HepG2 (cell line): ENCODE measurements around the gene NAV1. TPM values are rescaled to one million over a fixed set of nuclear protein-coding genes. Genes with fewer than 3 reads are reported as not detected.

Source experiments
- FOXP1 ChIP-seq, 2 experiments: fragments of 450-650 bp in 1 of 2; IDR thresholded peaks; 2 replicates each; pipeline ENCODE4 v1.6.1; 2017 to 2018; ENCODE audit warnings: antibody characterized with exemption in 1 of 2
- HHEX ChIP-seq: IDR thresholded peaks from 2 replicates; pipeline ENCODE4 v1.6.1; 2016; ENCODE audit warnings: control low read depth
- MED13 ChIP-seq: sonication (generic); formaldehyde crosslinking; IDR thresholded peaks from 2 replicates; pipeline ENCODE4 v1.5.0; 2020; ENCODE audit warnings: missing genetic modification reagents
- MIER2 ChIP-seq: IDR thresholded peaks from 2 replicates; pipeline ENCODE4 v1.6.1; 2016; ENCODE audit warnings: missing biosample characterization, missing genetic modification reagents
- NCOR1 ChIP-seq: fragments of 200-600 bp; sonication (generic); IDR thresholded peaks from 2 replicates; pipeline ENCODE4 v1.7.0; 2017; ENCODE audit warnings: antibody characterized with exemption, low read length, borderline replicate concordance
- PBX2 ChIP-seq: IDR thresholded peaks from 2 replicates; pipeline ENCODE4 v1.6.1; 2016; ENCODE audit warnings: control low read depth
- SALL1 ChIP-seq: sonication (generic); formaldehyde crosslinking; IDR thresholded peaks from 2 replicates; pipeline ENCODE4 v1.8.0; 2022; ENCODE audit warnings: mild to moderate bottlenecking, missing genetic modification reagents
- SIN3A ChIP-seq: IDR thresholded peaks from 2 replicates; pipeline ENCODE4 v1.6.1; 2011; ENCODE audit warnings: low read depth, mild to moderate bottlenecking, control low read depth, low read length, borderline replicate concordance
- SOX13 ChIP-seq, 3 experiments: fragments of 450-650 bp in 1 of 3; sonication (generic) in 1 of 3; formaldehyde crosslinking in 1 of 3; IDR thresholded peaks in 2 of 3; conservative IDR thresholded peaks in 1 of 3; 2 replicates each; pipeline versions ENCODE4 v1.5.0 to v1.6.1; 2016 to 2020; ENCODE audit warnings: antibody characterized with exemption in 1 of 3, mild to moderate bottlenecking in 1 of 3, missing compliant biosample characterization in 1 of 3, missing genetic modification reagents in 1 of 3, moderate library complexity in 1 of 3
- TRAFD1 ChIP-seq: sonication (generic); formaldehyde crosslinking; IDR thresholded peaks from 2 replicates; pipeline ENCODE4 v1.5.1; 2020; ENCODE audit warnings: missing genetic modification reagents, mild to moderate bottlenecking, borderline replicate concordance
- U2AF1 ChIP-seq: fragments of 200-400 bp; formaldehyde crosslinking; optimal IDR thresholded peaks from 2 replicates; pipeline ENCODE3; 2017; ENCODE audit warnings: mild to moderate bottlenecking, low read depth, low read length
- ZBTB34 ChIP-seq: sonication (generic); formaldehyde crosslinking; IDR thresholded peaks from 2 replicates; pipeline ENCODE4 v1.8.0; 2022; ENCODE audit warnings: mild to moderate bottlenecking, missing genetic modification reagents
- ZBTB44 ChIP-seq: sonication (generic); formaldehyde crosslinking; IDR thresholded peaks from 2 replicates; pipeline ENCODE4 v1.4.0; 2020; ENCODE audit warnings: missing genetic modification reagents
- ZC3H13 ChIP-seq: sonication (generic); formaldehyde crosslinking; IDR thresholded peaks from 2 replicates; pipeline ENCODE4 v1.8.1; 2023; ENCODE audit warnings: mild to moderate bottlenecking, missing genetic modification reagents, moderate library complexity
- ZNF296 ChIP-seq: sonication (generic); formaldehyde crosslinking; conservative IDR thresholded peaks from 2 replicates; pipeline ENCODE4 v1.5.0; 2020; ENCODE audit warnings: mild to moderate bottlenecking, missing genetic modification reagents
- ZNF367 ChIP-seq: sonication (generic); formaldehyde crosslinking; IDR thresholded peaks from 2 replicates; pipeline ENCODE4 v1.4.0; 2020; ENCODE audit warnings: missing genetic modification reagents, borderline replicate concordance
- ZNF468 ChIP-seq: sonication (generic); formaldehyde crosslinking; IDR thresholded peaks from 2 replicates; pipeline ENCODE4 v1.8.0; 2022; ENCODE audit warnings: mild to moderate bottlenecking, moderate library complexity, missing genetic modification reagents
- ZNF607 ChIP-seq: sonication (generic); formaldehyde crosslinking; IDR thresholded peaks from 2 replicates; pipeline ENCODE4 v1.5.1; 2020; ENCODE audit warnings: missing genetic modification reagents, mild to moderate bottlenecking, borderline replicate concordance
- ZNF713 ChIP-seq: sonication (generic); formaldehyde crosslinking; IDR thresholded peaks from 2 replicates; pipeline ENCODE4 v1.4.0; 2020; ENCODE audit warnings: mild to moderate bottlenecking, missing genetic modification reagents
- ZNF816 ChIP-seq: sonication (generic); formaldehyde crosslinking; IDR thresholded peaks from 2 replicates; pipeline ENCODE4 v1.8.0; 2022; ENCODE audit warnings: missing genetic modification reagents, mild to moderate bottlenecking, borderline replicate concordance
- ZSCAN25 ChIP-seq: sonication (generic); formaldehyde crosslinking; IDR thresholded peaks from 2 replicates; pipeline ENCODE4 v1.8.0; 2022; ENCODE audit warnings: mild to moderate bottlenecking, missing genetic modification reagents
- ZSCAN5A ChIP-seq: sonication (generic); formaldehyde crosslinking; IDR thresholded peaks from 2 replicates; pipeline ENCODE4 v1.8.0; 2022; ENCODE audit warnings: mild to moderate bottlenecking, missing genetic modification reagents, borderline replicate concordance
- polyA plus RNA-seq, 8 experiments: library from polyadenylated mRNA; depleted of rRNA in 3 of 8; stranded (reverse) in 7 of 8; unstranded in 1 of 8; fragments of >200 nt; fragmentation: Illumina TruSeq in 4 of 8; extraction: Trizol in 4 of 8; gene quantifications; 2 replicates each; pipeline versions ENCODE4 v1.2.1 to v1.2.3, GENCODE V29; 2011 to 2016; ENCODE audit warnings: low read depth in 4 of 8, missing spikeins in 1 of 8, mixed read lengths in 1 of 8; ENCODE audit not compliant: insufficient read depth in 1 of 8
- total RNA-seq, 5 experiments: library from RNA; depleted of rRNA; stranded (reverse); fragments of >200 nt; fragmentation: Illumina TruSeq; extraction: Trizol; gene quantifications; 2 replicates each; pipeline ENCODE4 v1.2.3, GENCODE V29; 2016; ENCODE audit warnings: low read depth in 1 of 5

Gene NAV1
- total and polyA plus RNA-seq, 2 of the 13 experiments (the other 11 are each of a cell fraction or from before 2014, with no cell fraction given): not detected

- TF ChIP-seq ZNF816 (CRISPR knock-in tag): no peak
- no peak for TF ChIP-seq SIN3A
- TF ChIP-seq MED13 (CRISPR knock-in tag): no peak
- TF ChIP-seq U2AF1: no peak
- no peak; the same call in 1 of the 2 replicates for TF ChIP-seq ZNF296 (CRISPR knock-in tag)
- TF ChIP-seq SOX13 (IDR thresholded peaks at IDR 0.05): no peak
- 0 out of 4 replicates have a peak, but pooled peaks of 1 of the 2 experiments have one; percentile 12 for TF ChIP-seq SOX13 (CRISPR knock-in tag; conservative IDR thresholded peaks at IDR 0.05 in 1 of 2, IDR thresholded peaks at IDR 0.05 in 1 of 2)
- no peak for TF ChIP-seq FOXP1 (IDR thresholded peaks at IDR 0.05)
- no peak for TF ChIP-seq FOXP1 (CRISPR knock-in tag; IDR thresholded peaks at IDR 0.05)
- no peak for TF ChIP-seq ZNF713
- TF ChIP-seq ZBTB34 (CRISPR knock-in tag): no peak
- TF ChIP-seq ZSCAN5A (CRISPR knock-in tag): peak; percentile 79; the same call in 1 of the 2 replicates
- no peak for TF ChIP-seq ZNF468 (CRISPR knock-in tag)
- TF ChIP-seq ZNF367 (CRISPR knock-in tag): no peak
- peak; percentile 69 for TF ChIP-seq SALL1
- no peak for TF ChIP-seq ZSCAN25 (CRISPR knock-in tag)
- TF ChIP-seq TRAFD1: no peak
- peak; percentile 80 for TF ChIP-seq ZNF607 (CRISPR knock-in tag)
- no peak for TF ChIP-seq NCOR1
- no peak for TF ChIP-seq ZBTB44 (CRISPR knock-in tag)
- TF ChIP-seq HHEX (CRISPR knock-in tag): no peak
- no peak for TF ChIP-seq PBX2 (CRISPR knock-in tag)
- TF ChIP-seq MIER2 (CRISPR knock-in tag): no peak
- TF ChIP-seq ZC3H13: no peak
Measured at GRCh38 chr1:201506557-201507359, 32.2 kb upstream of the NAV1 start, which contains the start of gene CSRP1 (continued).
